ENCODE results near the gene RFESD.

DNA sequence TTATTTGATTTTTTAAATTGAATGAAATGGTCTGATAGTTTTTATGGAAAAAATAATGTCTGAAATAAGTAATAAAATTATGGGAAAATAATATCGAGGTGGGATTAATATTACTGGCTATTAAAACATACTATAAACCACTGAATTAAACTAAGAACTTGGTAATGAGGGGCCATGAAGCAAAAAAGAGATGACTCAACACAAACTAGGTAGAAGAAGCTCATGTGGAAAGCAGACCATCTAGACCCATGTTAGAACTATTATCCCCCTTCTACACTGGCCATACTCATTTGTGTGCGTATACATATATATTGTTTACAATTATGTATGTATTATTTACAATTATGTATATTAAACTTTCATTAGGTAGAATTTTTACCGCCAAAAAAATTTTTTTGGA is 35.2 kb upstream of the RFESD start:
- TF ChIP-seq RCOR1 (IDR thresholded peaks at IDR 0.05; ENCODE audit: insufficient replicate concordance, low read length) (no peak), RAD21 (IDR thresholded peaks at IDR 0.05; ENCODE audit: low read length) (no peak), BHLHE40 (IDR thresholded peaks at IDR 0.05; ENCODE audit: low read depth, low read length) (no peak), POLR2A (IDR thresholded peaks at IDR 0.05; ENCODE audit: low read depth, low read length) (no peak), MXI1 (IDR thresholded peaks at IDR 0.05; ENCODE audit: borderline replicate concordance, low read depth, low read length) (no peak), CEBPB (IDR thresholded peaks at IDR 0.05; ENCODE audit: low read depth, low read length) (no peak), SMC3 (IDR thresholded peaks at IDR 0.05; ENCODE audit: low read depth, low read length) (no peak), FOS (IDR thresholded peaks at IDR 0.05; ENCODE audit: low read depth, low read length) (no peak), MAZ (IDR thresholded peaks at IDR 0.05; ENCODE audit: borderline replicate concordance, low read depth, low read length) (no peak), RFX5 (IDR thresholded peaks at IDR 0.05; ENCODE audit: low read depth, low read length) (no peak), USF2 (IDR thresholded peaks at IDR 0.05; ENCODE audit: low read depth, low read length) (no peak), ELK1 (IDR thresholded peaks at IDR 0.05; ENCODE audit: borderline replicate concordance, low read depth, low read length) (no peak), NFE2L2 (IDR thresholded peaks at IDR 0.05; ENCODE audit: low read depth, low read length) (no peak)
- TF ChIP-seq, protein P1, sequence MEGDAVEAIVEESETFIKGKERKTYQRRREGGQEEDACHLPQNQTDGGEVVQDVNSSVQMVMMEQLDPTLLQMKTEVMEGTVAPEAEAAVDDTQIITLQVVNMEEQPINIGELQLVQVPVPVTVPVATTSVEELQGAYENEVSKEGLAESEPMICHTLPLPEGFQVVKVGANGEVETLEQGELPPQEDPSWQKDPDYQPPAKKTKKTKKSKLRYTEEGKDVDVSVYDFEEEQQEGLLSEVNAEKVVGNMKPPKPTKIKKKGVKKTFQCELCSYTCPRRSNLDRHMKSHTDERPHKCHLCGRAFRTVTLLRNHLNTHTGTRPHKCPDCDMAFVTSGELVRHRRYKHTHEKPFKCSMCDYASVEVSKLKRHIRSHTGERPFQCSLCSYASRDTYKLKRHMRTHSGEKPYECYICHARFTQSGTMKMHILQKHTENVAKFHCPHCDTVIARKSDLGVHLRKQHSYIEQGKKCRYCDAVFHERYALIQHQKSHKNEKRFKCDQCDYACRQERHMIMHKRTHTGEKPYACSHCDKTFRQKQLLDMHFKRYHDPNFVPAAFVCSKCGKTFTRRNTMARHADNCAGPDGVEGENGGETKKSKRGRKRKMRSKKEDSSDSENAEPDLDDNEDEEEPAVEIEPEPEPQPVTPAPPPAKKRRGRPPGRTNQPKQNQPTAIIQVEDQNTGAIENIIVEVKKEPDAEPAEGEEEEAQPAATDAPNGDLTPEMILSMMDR (conservative IDR thresholded peaks at IDR 0.05; ENCODE audit: low read depth, low read length), result no peak

All from IMR-90 (cell line).